OCI-LY1 (cell line): Measurements from ENCODE around the gene B3GNT3.

ENCODE experiments used
- EZH2 ChIP-seq: fragments of 200-600 bp; sonication (generic), shearing (Covaris generic); IDR thresholded peaks from 2 replicates; pipeline ENCODE4 v1.8.0; 2017; ENCODE audit warnings: borderline replicate concordance, mixed run types, mild to moderate bottlenecking, antibody characterized with exemption, low read length, moderate library complexity, mixed read lengths
- TF ChIP-seq, protein P1 (sequence below): fragments of 200-600 bp; sonication (generic), shearing (Covaris generic); IDR thresholded peaks from 2 replicates; pipeline ENCODE4 v1.5.1; 2017; ENCODE audit warnings: mild to moderate bottlenecking, antibody characterized with exemption, low read length, moderate library complexity, mixed read lengths

DNA sequence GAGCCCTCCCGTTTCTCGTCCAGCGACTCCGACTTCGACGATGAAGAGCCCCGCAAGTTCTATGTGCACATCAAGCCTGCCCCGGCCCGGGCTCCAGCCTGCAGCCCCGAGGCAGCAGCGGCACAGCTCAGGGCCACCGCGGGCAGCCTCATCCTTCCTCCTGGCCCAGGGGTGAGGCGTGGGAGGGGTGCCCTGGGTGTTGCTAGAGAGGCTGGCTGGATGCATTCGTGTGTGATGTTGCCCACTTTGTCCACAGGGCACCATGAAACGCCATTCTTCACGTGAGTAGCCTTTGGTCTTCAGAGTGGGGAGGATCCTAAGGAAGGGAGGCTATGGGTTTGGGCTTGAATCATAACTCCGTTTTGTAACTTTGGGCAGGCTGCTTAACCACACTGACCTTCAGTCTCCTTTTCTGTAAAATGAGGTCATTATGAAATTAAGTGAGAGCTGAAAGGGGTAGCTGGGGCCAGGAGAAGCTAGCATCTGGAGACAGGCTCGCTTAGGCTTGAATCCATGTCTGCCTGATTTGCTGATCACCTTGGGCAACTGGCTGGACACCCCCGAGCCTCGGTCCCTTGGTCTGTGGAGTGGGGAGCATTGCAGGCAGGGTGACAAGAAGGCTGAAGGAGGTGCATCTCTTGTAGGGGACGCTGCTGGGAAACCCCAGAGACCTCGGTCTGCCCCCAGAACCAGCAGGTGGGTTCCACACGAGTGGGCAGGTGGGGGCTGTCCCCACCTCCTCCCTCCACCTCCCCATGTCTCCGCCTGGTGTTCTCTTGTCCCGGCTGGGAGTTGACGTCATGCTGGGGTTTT lies 18.7 kb upstream of the B3GNT3 start:
- TF ChIP-seq, protein P1, sequence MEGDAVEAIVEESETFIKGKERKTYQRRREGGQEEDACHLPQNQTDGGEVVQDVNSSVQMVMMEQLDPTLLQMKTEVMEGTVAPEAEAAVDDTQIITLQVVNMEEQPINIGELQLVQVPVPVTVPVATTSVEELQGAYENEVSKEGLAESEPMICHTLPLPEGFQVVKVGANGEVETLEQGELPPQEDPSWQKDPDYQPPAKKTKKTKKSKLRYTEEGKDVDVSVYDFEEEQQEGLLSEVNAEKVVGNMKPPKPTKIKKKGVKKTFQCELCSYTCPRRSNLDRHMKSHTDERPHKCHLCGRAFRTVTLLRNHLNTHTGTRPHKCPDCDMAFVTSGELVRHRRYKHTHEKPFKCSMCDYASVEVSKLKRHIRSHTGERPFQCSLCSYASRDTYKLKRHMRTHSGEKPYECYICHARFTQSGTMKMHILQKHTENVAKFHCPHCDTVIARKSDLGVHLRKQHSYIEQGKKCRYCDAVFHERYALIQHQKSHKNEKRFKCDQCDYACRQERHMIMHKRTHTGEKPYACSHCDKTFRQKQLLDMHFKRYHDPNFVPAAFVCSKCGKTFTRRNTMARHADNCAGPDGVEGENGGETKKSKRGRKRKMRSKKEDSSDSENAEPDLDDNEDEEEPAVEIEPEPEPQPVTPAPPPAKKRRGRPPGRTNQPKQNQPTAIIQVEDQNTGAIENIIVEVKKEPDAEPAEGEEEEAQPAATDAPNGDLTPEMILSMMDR, result no peak
- TF ChIP-seq EZH2, result no peak
